Aorta (tissue), 5 donors: ENCODE results near the gene OR2A5. TPM values are rescaled to one million over a fixed set of nuclear protein-coding genes. Genes with fewer than 3 reads are reported as not detected.
"Not testable (repeated sequence)": the region's sequence is repeated elsewhere in the genome, so short reads cannot be mapped to it uniquely, and the experiment has no call there.

ENCODE experiments used
- ATAC-seq: fragments of 200-7000 bp; cut with Tn5 transposase; one replicate; pipeline ENCODE4 v1.9.1; 2022; ENCODE audit warnings: moderate library complexity; ENCODE audit not compliant: low FRiP score
- DNase-seq, 2 donors: peaks; one replicate each; pipeline ENCODE4 v3.0.0-alpha.2; 2020
- H3K27ac ChIP-seq, 2 donors: one replicate each; pipeline ENCODE4 v1.5.1; 2013; ENCODE audit warnings: low read length in 2 of 2, mild to moderate bottlenecking in 2 of 2, moderate library complexity in 2 of 2, control low read depth in 1 of 2, inconsistent platforms in 1 of 2, low read depth in 1 of 2
- H3K27me3 ChIP-seq, 2 donors: one replicate each; pipeline ENCODE4 v1.6.1; 2013; ENCODE audit warnings: control low read depth in 1 of 2, low read length in 1 of 2, mild to moderate bottlenecking in 1 of 2, moderate library complexity in 1 of 2; ENCODE audit not compliant: insufficient read depth in 2 of 2, control insufficient read depth in 1 of 2
- H3K36me3 ChIP-seq, 2 donors: one replicate each; pipeline ENCODE4 v1.6.1; 2013; ENCODE audit warnings: control low read depth in 1 of 2, low read length in 1 of 2, mild to moderate bottlenecking in 1 of 2; ENCODE audit not compliant: insufficient read depth in 2 of 2, control insufficient read depth in 1 of 2
- H3K4me1 ChIP-seq, 2 donors: one replicate each; pipeline ENCODE4 v1.6.1; 2013; ENCODE audit warnings: low read length in 2 of 2, control low read depth in 1 of 2, mild to moderate bottlenecking in 1 of 2, moderate library complexity in 1 of 2; ENCODE audit not compliant: insufficient read depth in 2 of 2, control insufficient read depth in 1 of 2
- H3K4me3 ChIP-seq, 2 donors: one replicate each; pipeline ENCODE4 v1.5.1; 2013; ENCODE audit warnings: low read length in 2 of 2, control low read depth in 1 of 2, mild to moderate bottlenecking in 1 of 2
- H3K9me3 ChIP-seq: one replicate; pipeline ENCODE4 v1.6.1; 2013; ENCODE audit warnings: mild to moderate bottlenecking, low read length; ENCODE audit not compliant: control insufficient read depth
- WGBS, 2 donors: extraction: QIAGEN DNeasy Blood & Tissue Kit; methylation state at CpG; one replicate each; pipeline ENCODE4 v1.1.7; 2013; 5-methylcytosine and 5-hydroxymethylcytosine counted together
- intact Hi-C, 2 donors: fragments of 100-400 bp; cut with DNase I; formaldehyde crosslinking; loops; one replicate each; pipeline versions ENCODE4 v1.14.2 to v1.15.0; 2022
- long read RNA-seq, 2 donors: library from polyadenylated mRNA; unstranded; transcript quantifications; one replicate each; pipeline ENCODE4 v2.0.0, GENCODE V29; 2020 to 2021
- polyA plus RNA-seq, 2 donors: library from polyadenylated mRNA; stranded (reverse); fragments of 200-250 nt; gene quantifications; one replicate each; pipeline ENCODE4 v1.2.3, GENCODE V29; 2013
- total RNA-seq, 2 donors: library from RNA; stranded (reverse); fragmentation: NEBNext Ultra II Directional; extraction: Animal tissue kit (Norgen Biotek cat#: 25700); gene quantifications; one replicate each; pipeline ENCODE4 v1.2.1, GENCODE V29; 2021
- donor health status: healthy with polysubstance abuse.
- donor health status: Bipolar disorder and iron deficiency.
- donor health status: DM: no; HTN: no; CAD: no.
- donor health status: DM: no; HTN: no; CAD: no.
- donor health status: DM: yes; HTN: yes; CAD: no.

Gene OR2A5, protein sequence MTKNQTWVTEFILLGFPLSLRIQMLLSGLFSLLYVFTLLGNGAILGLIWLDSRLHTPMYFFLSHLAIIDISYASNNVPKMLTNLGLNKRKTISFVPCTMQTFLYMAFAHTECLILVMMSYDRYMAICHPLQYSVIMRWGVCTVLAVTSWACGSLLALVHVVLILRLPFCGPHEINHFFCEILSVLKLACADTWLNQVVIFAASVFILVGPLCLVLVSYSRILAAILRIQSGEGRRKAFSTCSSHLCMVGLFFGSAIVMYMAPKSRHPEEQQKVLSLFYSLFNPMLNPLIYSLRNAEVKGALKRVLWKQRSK
- total RNA-seq (not detected), polyA plus RNA-seq (not detected)
- long read RNA-seq, donor 1: 0 reads
- long read RNA-seq, donor 2: 0 reads

DNA sequence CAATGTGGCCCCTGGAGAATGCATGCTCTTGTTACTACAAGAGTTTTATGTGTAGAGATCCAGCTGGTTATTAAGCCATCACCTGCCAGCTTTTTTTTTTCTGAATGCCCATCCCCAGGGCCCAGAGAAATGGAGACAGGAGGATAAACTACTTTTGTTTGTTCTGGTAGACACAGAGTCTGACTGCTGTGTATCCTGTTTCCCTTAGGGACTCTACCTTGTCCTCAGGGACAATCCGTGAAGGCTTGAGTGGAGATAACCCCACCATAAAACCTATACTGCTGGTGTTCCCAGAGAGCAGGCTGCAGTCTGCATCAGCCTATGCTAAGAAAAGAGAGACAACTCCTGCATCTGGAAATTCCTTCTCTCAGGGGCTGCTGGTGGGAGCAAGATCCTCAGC lies at the start of gene OR2A5:
OR2A5 (plus strand) TSS at position 301 of the 400 bp plus-strand sequence. CDS start 1,454 bp downstream, outside the sequence.
- ATAC-seq (no peak), DNase-seq (no peak)
- intact Hi-C loops: no loop called here
- no peak within 1 kb of the TSS for H3K27ac ChIP-seq
- 57 to 63% methylated on average over 1 of the region's 1 CpG for WGBS, 2 donors
- no peaks in the 10 kb centered on the region for H3K36me3 ChIP-seq
- no peaks in the 10 kb centered on the region for H3K4me1 ChIP-seq
- H3K9me3 ChIP-seq: peaks cover 2% of the 10 kb centered on the region
- no peaks in the 10 kb centered on the region for H3K27me3 ChIP-seq
- H3K4me3 ChIP-seq: no peak within 1 kb of the TSS

DNA sequence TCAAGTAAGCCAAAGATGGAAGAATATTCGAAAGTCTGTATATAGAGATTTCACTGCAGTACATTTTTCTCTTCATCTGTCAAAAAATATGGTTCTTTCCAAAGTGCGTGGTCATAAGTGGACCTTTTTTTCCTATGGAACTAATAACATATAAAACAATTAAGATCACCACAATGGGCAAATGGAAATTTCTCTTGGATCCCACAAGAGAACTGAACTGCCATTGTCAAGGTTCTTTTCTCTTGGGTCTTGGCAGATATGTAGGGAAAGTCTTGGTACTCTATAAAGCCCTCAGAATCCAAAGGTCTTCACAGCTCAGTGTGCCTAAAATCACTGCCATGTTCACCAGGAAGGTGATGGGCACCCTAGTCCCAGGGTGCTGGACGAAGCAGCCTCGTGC lies 48.7 kb upstream of the OR2A5 start, which contains the start of gene OR6B1:
OR6B1 (plus strand) TSS at position 301 of the 400 bp plus-strand sequence. CDS start 3,677 bp downstream, outside the sequence.
- Histone ChIP-seq H3K27me3 (no peaks in the 10 kb centered on the region), H3K27ac (no peak within 1 kb of the TSS), H3K4me1 (no peaks in the 10 kb centered on the region), H3K9me3 (no peaks in the 10 kb centered on the region), H3K4me3 (no peak within 1 kb of the TSS), H3K36me3 (no peaks in the 10 kb centered on the region)
- intact Hi-C loops: loop anchor here in 1 of 2 donors (10.0 kb wide), 1 partner anchor 95 kb away; the partner anchor contains the start of gene TCAF1
- ATAC-seq (no peak), DNase-seq (no peak)
- 92 to 93% methylated on average over 4 of the region's 4 CpGs for WGBS, 2 donors

DNA sequence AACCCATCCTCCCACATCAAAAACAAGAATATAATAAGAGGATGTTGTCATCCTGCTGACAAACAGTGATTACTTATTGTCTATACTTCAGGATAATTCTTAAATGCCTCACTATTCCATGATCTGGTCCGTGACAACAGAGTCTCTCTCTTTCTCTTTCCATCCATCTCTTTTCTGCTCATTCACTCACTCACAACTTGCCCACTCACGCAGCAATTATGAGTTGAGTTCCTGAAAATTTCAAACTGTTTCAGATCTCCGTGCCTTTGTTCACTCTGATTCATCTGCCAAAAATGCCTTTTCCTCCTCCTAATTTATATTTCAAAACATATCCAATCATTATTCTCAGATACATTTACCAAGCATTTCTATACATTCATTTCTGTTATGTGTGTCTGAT lies 47.2 kb upstream of the OR2A5 start:
- Histone ChIP-seq H3K27ac (no peak overlapping the region), H3K36me3 (no peaks in the 10 kb centered on the region), H3K4me1 (no peaks in the 10 kb centered on the region), H3K9me3 (no peaks in the 10 kb centered on the region), H3K27me3 (no peaks in the 10 kb centered on the region), H3K4me3 (no peak overlapping the region)
- 53 to 54% methylated on average over 3 of the region's 3 CpGs for WGBS, 2 donors
- ATAC-seq (no peak), DNase-seq (no peak)
- intact Hi-C loops: loop anchor here in 1 of 2 donors (10.0 kb wide), 1 partner anchor 97 kb away; the partner anchor contains the start of gene TCAF1

DNA sequence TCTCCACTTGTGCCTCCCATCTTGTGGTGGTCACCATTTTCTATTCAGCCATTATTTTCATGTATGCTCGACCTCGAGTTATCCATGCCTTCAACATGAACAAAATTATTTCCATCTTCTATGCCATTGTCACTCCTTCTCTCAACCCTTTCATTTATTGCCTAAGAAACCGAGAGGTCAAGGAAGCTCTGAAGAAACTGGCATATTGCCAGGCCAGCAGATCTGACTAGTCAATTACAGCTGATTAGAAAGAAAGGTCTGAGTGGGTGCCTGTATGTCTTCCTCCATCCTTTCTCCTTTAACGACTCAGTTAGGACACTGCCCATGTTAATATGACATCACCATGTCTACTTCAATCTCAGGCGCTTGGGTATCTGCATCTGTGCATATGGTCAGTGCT lies 44.0 kb upstream of the OR2A5 start:
- no peaks in the 10 kb centered on the region for H3K4me1 ChIP-seq
- H3K36me3 ChIP-seq: no peaks in the 10 kb centered on the region
- no peaks in the 10 kb centered on the region for H3K27me3 ChIP-seq
- no peak overlapping the region for H3K4me3 ChIP-seq
- H3K27ac ChIP-seq: no peak overlapping the region
- DNase-seq (no peak), ATAC-seq (no peak)
- intact Hi-C loops: loop anchor here in 1 of 2 donors (10.0 kb wide), 1 partner anchor 100 kb away; the partner anchor contains the start of gene TCAF1
- H3K9me3 ChIP-seq: no peaks in the 10 kb centered on the region
- 88 to 91% methylated on average over 5 of the region's 5 CpGs for WGBS, 2 donors

DNA sequence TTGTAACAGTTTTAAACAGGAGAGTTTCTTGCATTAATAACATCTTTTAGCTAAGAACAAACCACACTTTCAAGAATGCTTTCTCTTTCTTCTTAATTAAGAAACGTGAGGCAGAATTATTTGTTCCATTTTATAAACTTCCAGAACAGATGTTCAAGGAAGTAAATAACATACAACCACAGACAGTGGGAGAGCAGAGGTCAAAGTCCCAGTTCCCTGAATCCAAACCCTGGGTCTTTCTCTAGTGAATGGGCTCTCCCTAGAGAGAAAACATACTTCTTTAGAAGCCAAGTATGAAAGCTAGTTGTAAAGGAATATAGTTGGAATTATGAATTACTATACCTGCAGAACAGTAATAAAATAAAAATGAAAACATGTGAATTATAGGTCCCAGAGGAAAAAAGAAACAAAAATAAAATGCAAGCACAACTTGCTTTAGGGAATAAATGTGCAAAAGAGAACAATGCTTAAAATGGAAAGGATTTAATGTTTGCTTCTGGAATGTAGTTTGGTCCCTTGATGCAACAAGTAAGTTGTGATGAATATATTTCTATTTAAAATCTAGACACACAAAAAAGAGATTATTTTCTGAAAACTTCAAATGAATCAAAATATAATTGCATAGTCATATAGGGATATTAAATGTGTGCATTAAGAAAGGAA lies 42.6 kb upstream of the OR2A5 start:
- intact Hi-C loops: loop anchor here in 1 of 2 donors (10.0 kb wide), 1 partner anchor 101 kb away; the partner anchor contains the start of gene TCAF1
- H3K4me1 ChIP-seq: no peaks in the 10 kb centered on the region
- H3K36me3 ChIP-seq: no peaks in the 10 kb centered on the region
- ATAC-seq (no peak), DNase-seq (no peak)
- 63 to 66% methylated on average over 1 of the region's 1 CpG for WGBS, 2 donors
- H3K27ac ChIP-seq: no peak overlapping the region
- H3K9me3 ChIP-seq: no peaks in the 10 kb centered on the region
- H3K27me3 ChIP-seq: no peaks in the 10 kb centered on the region
- no peak overlapping the region for H3K4me3 ChIP-seq

DNA sequence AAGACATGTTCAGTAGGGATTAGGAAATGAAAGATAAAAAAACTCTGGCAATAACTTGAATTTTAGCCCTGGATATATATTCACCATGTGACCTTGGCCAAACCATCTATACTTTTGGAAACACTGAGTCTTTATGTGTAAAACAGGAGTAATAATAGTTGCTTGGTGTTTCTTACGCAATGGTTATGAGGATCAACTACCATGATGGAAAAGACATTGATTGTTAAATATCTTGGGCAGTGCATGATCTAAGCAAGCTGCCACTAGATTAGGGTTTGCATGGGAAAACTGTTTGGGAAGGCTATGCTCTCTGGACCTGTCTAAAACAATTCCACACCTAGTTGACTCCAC lies 42.1 kb upstream of the OR2A5 start:
- Histone ChIP-seq H3K27ac (no peak overlapping the region), H3K4me1 (no peaks in the 10 kb centered on the region), H3K27me3 (no peaks in the 10 kb centered on the region), H3K9me3 (no peaks in the 10 kb centered on the region), H3K36me3 (no peaks in the 10 kb centered on the region), H3K4me3 (no peak overlapping the region)
- ATAC-seq (no peak), DNase-seq (no peak)
- intact Hi-C loops: loop anchor here in 1 of 2 donors (10.0 kb wide), 1 partner anchor 102 kb away; the partner anchor contains the start of gene TCAF1
- 96 to 97% methylated on average over 1 of the region's 1 CpG for WGBS, 2 donors

DNA sequence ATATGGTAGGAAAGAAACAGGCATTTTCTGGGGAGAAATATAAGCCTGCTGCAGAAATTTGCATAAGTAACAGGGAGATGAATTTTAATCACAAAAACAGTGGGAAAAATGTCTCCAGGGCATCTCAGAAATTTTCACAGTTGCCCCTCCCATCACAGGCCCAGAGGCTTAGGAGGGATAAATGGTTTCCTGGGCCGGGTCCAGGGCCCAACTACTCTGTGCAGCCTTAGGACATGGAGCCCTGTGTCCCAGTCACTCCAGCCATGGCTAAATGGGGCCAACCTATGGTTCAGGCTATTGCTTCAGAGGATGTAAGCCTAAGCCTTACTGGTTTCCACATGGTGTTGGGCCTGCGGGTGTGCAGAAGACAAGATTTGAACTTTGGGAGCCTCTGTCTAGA lies 39.4 kb upstream of the OR2A5 start:
- H3K9me3 ChIP-seq: no peaks in the 10 kb centered on the region
- intact Hi-C loops: loop anchor here in 1 of 2 donors (10.0 kb wide), 1 partner anchor 105 kb away; the partner anchor contains the start of gene TCAF1
- H3K4me1 ChIP-seq: no peaks in the 10 kb centered on the region
- WGBS, 2 donors: 77 to 81% methylated on average over 2 of the region's 2 CpGs
- no peak overlapping the region for H3K27ac ChIP-seq
- DNase-seq (no peak), ATAC-seq (no peak)
- no peak overlapping the region for H3K4me3 ChIP-seq
- H3K36me3 ChIP-seq: no peaks in the 10 kb centered on the region
- no peaks in the 10 kb centered on the region for H3K27me3 ChIP-seq

DNA sequence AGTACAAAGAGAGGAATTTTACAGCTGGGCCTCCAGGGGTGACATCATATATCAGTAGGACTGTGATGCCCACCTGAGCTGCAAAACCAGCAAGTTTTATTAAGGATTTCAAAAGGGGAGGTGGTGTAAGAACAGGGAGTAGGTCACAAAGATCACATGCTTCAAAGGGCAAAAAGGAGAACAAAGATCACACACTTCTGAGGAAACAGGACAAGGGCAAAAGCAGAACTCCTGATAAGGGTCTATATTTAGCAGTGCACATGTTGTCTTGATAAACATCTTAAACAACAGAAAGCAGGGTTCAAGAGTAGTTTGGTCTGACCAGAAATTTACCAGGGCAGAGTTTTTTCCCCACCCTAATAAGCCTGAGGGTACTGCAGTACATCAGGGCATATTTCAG lies 38.7 kb upstream of the OR2A5 start:
- H3K27ac ChIP-seq, intact Hi-C loops, H3K4me1 ChIP-seq, ATAC-seq, H3K9me3 ChIP-seq, DNase-seq, H3K4me3 ChIP-seq, H3K36me3 ChIP-seq, H3K27me3 ChIP-seq: not testable (repeated sequence)
